Left kidney (tissue), 8 donors: Measurements from ENCODE around the gene MOBP. TPM values are rescaled to one million over a fixed set of nuclear protein-coding genes. Genes with fewer than 3 reads are reported as not detected.
"Not testable (repeated sequence)": the region's sequence is repeated elsewhere in the genome, so short reads cannot be mapped to it uniquely, and the experiment has no call there.

ENCODE experiments used
- DNase-seq: peaks from one replicate; pipeline ENCODE4 v3.0.0-alpha.2; 2013
- long read RNA-seq, 8 donors: transcript quantifications; one replicate each; lab custom pipeline, GENCODE V29; 2026
- polyA plus RNA-seq: library from polyadenylated mRNA; unstranded; fragments of 120-200 nt; gene quantifications from one replicate; pipeline ENCODE4 v1.2.1, GENCODE V29; 2013; ENCODE audit not compliant: insufficient read length

The MOBP gene
- polyA plus RNA-seq = 0.22 TPM
- long read RNA-seq, donor 1 = 0 reads
- long read RNA-seq, donor 2 = 0 reads
- long read RNA-seq, donor 3 = 0 reads
- long read RNA-seq, donor 4 = 0 reads
- long read RNA-seq, donor 5 = 0 reads
- long read RNA-seq, donor 6 = 0 reads
- long read RNA-seq, donor 7 = 0 reads
- long read RNA-seq, donor 8 = 0 reads

- DNase-seq = no peak
Observed at GRCh38 chr3:39467394-39468107, at the start of gene MOBP. TSS of gene MOBP (plus strand) at chr3:39467680. CDS start at chr3:39502070, 34,390 bp downstream.

DNA sequence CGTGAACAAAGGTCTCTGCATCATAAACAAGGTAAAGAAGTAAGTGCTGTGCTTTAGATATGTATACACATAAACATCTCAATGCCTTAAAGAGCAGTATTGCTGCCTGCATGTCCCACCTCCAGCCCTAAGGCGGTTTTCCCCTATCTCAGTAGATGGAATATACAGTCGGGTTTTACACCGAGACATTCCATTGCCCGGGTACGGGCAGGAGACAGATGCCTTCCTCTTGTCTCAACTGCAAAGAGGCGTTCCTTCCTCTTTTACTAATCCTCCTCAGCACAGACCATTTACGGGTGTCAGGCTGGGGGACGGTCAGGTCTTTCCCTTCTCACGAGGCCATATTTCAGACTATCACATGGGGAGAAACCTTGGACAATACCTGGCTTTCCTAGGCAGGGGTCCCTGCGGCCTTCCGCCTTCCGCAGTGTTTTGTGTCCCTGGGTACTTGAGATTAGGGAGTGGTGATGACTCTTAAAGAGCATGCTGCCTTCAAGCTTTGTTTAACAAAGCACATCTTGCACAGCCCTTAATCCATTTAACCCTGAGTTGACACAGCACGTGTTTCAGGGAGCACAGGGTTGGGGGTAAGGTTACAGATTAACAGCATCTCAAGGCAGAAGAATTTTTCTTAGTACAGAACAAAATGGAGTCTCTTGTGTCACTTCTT lies 48.8 kb upstream of the MOBP start:
- DNase-seq = not testable (repeated sequence)

GRCh38 chr3:39419742-39420315 lies 47.7 kb upstream of the MOBP start:
- DNase-seq = no peak

DNA sequence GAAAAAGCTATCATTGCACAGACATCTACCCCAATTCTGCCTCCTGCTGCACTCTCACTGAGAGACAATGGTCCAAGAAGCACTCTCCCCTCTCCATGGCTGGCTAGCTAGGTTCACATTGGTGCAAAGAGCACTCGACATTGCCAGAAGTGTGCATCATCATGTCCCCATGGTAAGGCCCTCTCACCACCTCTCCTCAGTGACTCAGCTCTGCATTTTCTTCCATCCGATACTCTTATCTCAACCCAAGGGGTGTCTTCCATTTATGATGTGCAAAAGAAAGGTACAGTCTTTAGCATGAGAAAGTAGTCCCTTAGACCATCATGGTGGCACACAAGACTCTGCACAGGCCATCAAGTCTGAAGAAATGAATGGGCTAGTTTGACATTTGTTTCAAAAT lies 46.9 kb upstream of the MOBP start:
- DNase-seq = no peak

GRCh38 chr3:39423436-39423970 lies 44.0 kb upstream of the MOBP start:
- DNase-seq = no peak

DNA sequence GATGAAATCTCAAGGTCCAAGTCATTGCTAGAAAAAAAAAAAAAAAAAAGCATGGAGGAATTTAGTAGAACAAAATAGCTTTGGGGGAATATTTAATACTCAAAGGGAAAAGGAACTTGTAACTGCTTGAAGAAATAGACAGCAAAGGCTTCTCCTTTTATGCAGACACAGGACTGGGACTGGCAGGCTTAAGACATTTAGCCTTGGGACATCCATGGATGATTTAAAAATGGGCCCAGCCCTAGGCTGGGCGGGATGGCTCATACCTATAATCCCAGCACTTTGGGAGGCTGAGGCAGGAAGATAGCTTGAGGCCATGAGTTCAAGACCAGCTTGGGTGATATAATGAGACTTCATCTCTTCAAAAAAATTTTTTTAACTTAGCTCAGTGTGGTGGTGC lies 41.2 kb upstream of the MOBP start:
- no peak for DNase-seq

DNA sequence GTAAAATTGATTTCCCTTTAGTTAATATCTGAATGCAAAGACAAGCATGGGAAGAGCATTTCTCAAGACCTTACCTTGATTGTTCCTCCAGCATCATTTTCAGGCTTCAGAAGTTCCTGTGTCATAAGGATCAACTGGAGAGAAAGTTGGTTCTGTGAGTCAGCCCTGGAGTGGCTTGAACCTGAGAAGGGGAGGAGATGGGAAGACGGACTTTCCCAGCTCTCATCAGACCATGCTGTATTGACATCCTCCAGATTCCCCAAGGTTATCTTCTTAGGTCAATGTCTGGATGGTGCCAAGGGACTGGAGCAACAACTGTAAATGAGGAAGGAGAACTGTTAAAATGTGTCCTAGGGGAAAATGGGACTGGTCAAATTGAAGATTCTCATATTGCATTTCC lies 40.0 kb upstream of the MOBP start:
- DNase-seq = no peak

DNA sequence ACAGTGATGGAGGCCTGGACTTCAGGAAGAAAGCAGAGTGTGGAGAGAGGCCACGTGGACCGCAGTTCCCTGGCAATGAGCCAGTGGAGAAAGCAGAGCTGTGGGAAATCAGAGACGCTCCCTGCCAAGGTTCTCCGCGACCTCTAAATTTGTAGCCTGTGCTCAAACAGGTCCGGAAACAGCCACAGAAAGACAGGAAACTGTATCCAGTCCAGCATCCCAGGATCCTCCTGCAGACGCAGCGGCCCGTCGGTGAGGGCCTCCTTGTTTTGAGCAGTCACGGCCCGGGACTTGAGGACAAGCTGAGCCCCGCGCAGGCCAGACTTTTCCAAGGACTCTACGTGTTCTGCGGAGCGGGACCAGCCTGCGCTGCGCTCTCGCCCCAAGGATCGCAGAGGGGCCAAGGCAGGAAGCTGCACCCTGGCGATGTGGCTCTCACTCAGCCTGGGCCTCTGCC lies 38.7 kb upstream of the MOBP start:
- no peak for DNase-seq

- no peak for DNase-seq
Observed at GRCh38 chr3:39429466-39429865, 38.0 kb upstream of the MOBP start.

GRCh38 chr3:39432342-39432741 lies 35.1 kb upstream of the MOBP start:
- DNase-seq = no peak

DNA sequence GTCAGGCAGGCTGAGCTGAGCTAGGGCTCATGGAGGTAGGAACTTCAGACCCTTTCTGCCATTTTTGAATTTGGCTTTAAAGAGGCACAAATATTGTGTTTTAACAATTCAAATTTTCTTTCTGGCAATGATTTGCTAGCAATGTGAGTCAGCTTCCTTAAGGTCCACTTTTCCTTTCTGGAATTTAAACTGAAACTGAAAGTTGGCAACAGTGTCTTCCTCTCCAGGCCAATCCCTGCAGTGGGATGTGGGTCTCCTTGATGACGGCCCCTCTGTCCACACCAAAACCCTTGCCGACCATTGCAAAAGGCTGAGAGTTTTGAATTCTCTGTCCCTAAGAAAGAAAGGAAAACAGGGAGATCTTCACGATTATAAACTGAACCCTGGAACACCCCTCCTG lies 33.8 kb upstream of the MOBP start:
- DNase-seq = no peak

- no peak for DNase-seq
Observed at GRCh38 chr3:39434574-39434973, 32.9 kb upstream of the MOBP start.

GRCh38 chr3:39435006-39435748 lies 32.3 kb upstream of the MOBP start:
- no peak for DNase-seq

DNA sequence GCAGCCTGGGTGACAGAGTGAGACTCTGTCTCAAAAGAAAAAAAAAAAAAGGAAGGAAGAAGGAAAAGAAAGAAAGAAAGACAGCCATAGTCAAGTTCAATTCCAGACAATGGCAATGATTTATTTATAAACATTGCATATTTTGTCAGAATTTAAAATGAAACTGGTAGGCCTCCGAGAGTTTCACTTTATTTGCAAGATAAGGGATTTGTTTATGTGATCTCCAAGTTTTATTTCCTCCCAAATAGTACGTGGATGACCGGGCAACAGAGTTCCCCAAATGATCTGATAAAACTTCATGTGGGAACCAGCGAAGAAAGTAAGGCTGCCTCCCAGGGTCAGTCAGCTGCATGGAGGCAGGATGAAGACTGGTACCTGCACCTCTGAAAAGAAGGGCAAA lies 28.6 kb upstream of the MOBP start:
- no peak for DNase-seq

DNA sequence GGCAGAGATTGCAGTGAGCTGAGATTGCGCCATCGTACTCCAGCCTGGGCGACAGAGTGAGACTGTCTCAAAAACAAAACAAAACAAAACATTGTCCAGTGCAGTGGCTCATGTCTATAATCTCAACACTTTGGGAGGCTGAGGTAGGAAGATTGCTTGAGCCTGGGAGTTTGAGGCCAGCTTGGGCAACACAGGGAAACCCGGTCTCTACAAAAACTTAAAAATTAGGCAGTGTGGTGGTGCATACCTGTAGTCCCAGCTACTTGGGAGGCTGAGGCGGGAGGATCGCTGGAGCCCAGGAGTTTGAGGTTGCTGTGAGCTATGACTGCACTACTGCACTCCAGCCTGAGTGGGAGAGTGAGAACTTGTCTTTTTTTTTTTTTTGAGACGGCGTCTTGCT lies 27.2 kb upstream of the MOBP start:
- no peak for DNase-seq

DNA sequence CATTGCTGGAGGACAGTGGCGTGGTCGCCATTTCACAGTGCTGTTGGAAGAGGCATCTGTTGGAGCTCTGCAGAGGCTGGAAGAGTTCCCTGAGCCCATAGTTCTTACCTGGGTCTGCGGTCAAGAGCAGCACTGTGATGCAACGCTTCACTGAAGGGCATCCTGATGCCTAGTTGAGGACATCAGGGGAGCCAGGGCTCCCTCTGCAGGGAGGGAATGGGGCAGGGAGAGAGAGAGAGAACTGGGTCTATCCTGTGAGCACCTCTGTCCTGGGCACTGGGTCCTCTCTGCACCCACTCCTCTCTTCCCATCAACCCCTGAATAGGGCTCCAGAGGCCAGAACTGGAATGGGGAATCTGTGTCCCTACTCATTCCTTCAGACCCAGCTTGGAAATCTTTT lies 23.9 kb upstream of the MOBP start:
- DNase-seq = no peak

GRCh38 chr3:39445927-39446326 lies 21.6 kb upstream of the MOBP start:
- no peak for DNase-seq

GRCh38 chr3:39446444-39446843 lies 21.0 kb upstream of the MOBP start:
- no peak for DNase-seq

DNA sequence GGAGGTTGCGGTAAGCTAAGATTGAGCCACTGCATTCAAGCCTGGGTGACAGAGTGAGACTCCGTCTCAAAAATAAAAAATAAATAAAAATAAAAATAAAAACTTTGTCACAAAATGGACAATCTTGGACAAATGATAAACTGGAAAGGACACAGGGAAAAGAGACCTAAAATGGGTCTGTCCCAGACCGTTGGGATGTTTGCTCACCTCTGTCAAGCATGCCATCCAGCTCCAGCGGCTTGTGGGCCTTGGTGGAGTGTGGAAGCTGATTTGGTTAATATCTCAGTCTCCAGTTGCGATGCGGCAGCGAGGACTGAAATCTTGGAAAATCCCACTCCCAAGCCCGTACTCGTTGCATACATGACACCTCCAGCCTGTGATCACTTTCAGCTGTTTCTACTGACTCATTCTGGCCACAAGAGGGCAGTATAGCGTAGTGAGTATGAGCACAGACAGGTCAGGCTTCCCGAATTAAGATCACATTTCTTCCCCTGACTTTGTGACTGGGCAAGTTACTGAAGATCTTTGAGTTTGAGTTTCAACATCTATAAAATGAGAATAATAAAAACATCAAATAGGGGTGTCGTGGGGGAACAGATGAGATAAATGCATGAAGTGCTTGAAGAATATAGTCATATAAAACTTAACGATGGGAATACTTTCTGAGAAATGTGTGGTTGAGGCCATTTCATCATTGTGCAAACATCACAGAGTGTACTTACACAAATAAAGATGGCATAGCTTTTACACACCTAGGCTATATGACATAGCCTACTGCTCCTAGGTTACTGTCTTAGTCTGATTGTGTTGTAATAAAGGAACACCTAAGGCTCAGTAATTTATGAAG lies 19.6 kb upstream of the MOBP start:
- DNase-seq = peak; percentile 92

DNA sequence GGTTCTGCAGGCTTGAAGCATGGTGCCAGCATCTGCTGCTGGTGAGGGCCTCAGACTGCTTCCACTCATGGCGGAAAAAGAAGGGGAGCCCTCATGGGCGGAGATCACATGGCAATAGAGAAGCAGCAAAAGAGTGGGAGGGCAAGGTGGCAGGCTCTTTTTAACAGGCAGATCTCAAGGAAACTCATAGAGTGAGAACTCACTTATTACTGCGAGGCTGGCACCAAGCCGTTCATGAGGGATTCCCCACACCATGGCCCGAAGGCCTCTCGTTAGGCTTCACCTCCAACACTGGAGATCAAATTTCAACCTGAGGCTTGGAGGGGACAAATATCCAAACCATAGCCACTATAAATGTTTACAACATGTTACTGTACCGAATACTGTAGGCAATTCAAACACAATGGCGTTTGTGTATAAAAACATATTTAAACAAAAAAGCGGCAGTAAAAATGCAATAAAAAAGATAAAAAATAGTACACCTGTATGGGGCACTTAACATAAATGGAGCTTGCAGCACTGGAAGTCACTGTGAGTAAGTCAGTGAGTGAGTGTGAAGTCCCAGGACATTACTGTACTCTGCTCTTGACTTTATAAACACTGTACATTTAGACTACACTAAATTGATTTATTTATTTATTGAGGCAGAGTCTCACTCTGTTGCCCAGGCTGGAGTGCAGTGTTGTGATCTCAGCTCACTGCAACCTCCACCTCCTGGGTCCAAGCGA lies 18.8 kb upstream of the MOBP start:
- DNase-seq = no peak
